NCI-H1694 treated with DMSO at 0.1 percent for 48 hours (cell line): ENCODE measurements around the gene DDIT3.

Experiments used
- DNase-seq: peaks from one replicate; lab custom pipeline; 2025; lab: John Stamatoyannopoulos, UW

Gene DDIT3

DNA sequence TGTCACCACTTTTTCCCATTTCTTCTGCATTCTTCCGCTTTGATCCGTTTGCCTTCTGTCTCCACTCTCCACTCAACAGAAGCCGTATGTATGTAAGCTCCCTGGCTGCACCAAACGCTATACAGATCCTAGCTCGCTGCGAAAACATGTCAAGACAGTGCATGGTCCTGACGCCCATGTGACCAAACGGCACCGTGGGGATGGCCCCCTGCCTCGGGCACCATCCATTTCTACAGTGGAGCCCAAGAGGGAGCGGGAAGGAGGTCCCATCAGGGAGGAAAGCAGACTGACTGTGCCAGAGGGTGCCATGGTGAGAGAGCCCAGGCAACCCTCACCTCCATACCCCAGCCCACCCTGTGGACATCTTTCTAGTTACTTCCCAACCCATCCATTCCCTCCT lies 52.4 kb downstream of the DDIT3 start:
- DNase-seq, result no peak

DNA sequence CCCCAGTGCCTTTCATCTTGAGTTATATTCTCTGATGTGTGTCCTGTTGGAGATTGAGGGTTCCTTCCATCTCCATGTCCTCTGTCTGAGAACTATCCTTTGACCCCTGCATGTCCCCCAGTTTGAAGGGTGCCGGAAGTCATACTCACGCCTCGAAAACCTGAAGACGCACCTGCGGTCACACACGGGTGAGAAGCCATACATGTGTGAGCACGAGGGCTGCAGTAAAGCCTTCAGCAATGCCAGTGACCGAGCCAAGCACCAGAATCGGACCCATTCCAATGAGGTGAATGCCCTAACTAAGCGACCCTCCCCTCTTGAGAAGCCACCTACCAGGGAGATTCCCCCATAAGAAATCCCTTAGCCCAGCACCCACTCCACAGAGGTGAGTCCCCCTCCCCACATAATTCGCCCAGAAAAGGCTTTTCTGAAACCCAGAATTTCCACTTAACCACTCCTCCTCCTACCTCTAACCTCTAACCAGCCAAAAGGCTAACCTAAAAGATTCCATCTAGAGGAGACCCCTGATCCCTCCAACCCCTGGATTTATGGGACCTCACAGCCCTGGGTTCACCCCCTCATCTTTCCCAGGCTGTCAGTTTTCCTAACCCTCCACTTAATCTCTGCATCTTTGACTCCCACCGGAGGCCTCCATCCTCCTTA lies 53.0 kb downstream of the DDIT3 start:
- DNase-seq, result no peak
